Vagina (tissue), 2 donors: ENCODE results near the gene TK2.

Source experiments
- POLR2A ChIP-seq, 2 donors: fragments of 450-650 bp; IDR thresholded peaks; one replicate each; pipeline ENCODE4 v1.6.1; 2017; ENCODE audit warnings: antibody characterized with exemption in 2 of 2, mild to moderate bottlenecking in 2 of 2, moderate library complexity in 2 of 2
- POLR2AphosphoS5 ChIP-seq, 2 donors: sonication (generic); formaldehyde crosslinking; IDR thresholded peaks; one replicate each; pipeline ENCODE4 v1.9.0; 2017; ENCODE audit warnings: antibody characterized with exemption in 2 of 2, mild to moderate bottlenecking in 2 of 2, low read depth in 1 of 2; ENCODE audit not compliant: insufficient read depth in 1 of 2
- TF ChIP-seq, protein P1 (sequence below), 3 experiments: fragments of 450-650 bp in 2 of 3; fragments of 200-600 bp in 1 of 3; sonication (generic) in 1 of 3; IDR thresholded peaks; one replicate each; pipeline ENCODE4 v1.5.1; 2017 to 2019; ENCODE audit warnings: antibody characterized with exemption in 3 of 3, mild to moderate bottlenecking in 2 of 3, moderate library complexity in 2 of 3

- TF ChIP-seq, protein P1, sequence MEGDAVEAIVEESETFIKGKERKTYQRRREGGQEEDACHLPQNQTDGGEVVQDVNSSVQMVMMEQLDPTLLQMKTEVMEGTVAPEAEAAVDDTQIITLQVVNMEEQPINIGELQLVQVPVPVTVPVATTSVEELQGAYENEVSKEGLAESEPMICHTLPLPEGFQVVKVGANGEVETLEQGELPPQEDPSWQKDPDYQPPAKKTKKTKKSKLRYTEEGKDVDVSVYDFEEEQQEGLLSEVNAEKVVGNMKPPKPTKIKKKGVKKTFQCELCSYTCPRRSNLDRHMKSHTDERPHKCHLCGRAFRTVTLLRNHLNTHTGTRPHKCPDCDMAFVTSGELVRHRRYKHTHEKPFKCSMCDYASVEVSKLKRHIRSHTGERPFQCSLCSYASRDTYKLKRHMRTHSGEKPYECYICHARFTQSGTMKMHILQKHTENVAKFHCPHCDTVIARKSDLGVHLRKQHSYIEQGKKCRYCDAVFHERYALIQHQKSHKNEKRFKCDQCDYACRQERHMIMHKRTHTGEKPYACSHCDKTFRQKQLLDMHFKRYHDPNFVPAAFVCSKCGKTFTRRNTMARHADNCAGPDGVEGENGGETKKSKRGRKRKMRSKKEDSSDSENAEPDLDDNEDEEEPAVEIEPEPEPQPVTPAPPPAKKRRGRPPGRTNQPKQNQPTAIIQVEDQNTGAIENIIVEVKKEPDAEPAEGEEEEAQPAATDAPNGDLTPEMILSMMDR (IDR thresholded peaks at IDR 0.05) = no peak
- TF ChIP-seq POLR2A (IDR thresholded peaks at IDR 0.05) = no peak
- no peak for TF ChIP-seq POLR2AphosphoS5 (IDR thresholded peaks at IDR 0.05; ENCODE audit: insufficient read depth in 1 of 2, low read depth in 1 of 2)
These were observed 33.5 kb downstream of the TK2 start for GRCh38 chr16:66516509-66516807.
